ENCODE results near the gene DEPDC7.
"Not testable (repeated sequence)": the region's sequence is repeated elsewhere in the genome, so short reads cannot be mapped to it uniquely, and the experiment has no call there.

DEPDC7 gene

GRCh38 chr11:33015621-33016551, at the start of gene DEPDC7:
TSS of gene DEPDC7 (plus strand) at chr11:33015878. CDS start at chr11:33015956, 78 bp downstream.
- DNase-seq (ENCODE audit: extremely low spot score), result peak; percentile 88
- POLR2A ChIA-PET, result interaction anchor here (1.1 kb wide), 1 partner anchor 24 kb away, joined by 4 read pairs; the partner anchor contains the start of gene TCP11L1
- TF ChIP-seq, protein P1, sequence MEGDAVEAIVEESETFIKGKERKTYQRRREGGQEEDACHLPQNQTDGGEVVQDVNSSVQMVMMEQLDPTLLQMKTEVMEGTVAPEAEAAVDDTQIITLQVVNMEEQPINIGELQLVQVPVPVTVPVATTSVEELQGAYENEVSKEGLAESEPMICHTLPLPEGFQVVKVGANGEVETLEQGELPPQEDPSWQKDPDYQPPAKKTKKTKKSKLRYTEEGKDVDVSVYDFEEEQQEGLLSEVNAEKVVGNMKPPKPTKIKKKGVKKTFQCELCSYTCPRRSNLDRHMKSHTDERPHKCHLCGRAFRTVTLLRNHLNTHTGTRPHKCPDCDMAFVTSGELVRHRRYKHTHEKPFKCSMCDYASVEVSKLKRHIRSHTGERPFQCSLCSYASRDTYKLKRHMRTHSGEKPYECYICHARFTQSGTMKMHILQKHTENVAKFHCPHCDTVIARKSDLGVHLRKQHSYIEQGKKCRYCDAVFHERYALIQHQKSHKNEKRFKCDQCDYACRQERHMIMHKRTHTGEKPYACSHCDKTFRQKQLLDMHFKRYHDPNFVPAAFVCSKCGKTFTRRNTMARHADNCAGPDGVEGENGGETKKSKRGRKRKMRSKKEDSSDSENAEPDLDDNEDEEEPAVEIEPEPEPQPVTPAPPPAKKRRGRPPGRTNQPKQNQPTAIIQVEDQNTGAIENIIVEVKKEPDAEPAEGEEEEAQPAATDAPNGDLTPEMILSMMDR (IDR thresholded peaks at IDR 0.05; ENCODE audit: control extremely low read depth, extremely low read depth, low read depth, missing control alignments), result no peak
- CTCF ChIA-PET, result interaction anchor here (0.6 to 2.3 kb wide), 5 partner anchors 9 to 49 kb away, joined by 3 to 9 read pairs (median 5); no protein-coding TSS in a partner anchor

DNA sequence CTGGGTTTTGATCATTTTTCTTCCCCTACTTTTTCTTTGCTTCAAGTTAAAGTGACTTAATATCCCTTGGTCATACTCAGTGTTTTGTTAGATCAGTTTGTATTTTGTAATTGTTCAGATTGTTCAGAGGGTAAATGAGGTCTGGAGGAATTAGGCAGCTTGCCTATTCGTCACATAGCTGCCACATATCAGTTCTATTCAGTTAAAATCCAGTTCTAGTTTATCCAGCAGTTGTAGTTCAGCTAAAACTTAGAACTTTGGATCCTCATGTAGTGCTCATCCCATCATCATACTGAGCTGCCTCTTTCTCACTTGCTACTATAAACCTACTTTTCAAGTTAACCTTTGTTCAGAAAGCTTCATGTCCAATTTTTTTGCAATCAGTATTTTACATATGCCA, 47.1 kb upstream of the DEPDC7 start:
- CTCF ChIA-PET, result interaction anchor here (0.8 to 2.9 kb wide), 8 partner anchors 9 to 97 kb away, joined by 3 to 13 read pairs (median 4); no protein-coding TSS in a partner anchor
- POLR2A ChIA-PET, result no interaction called here
- TF ChIP-seq, protein P1 (IDR thresholded peaks at IDR 0.05; ENCODE audit: control extremely low read depth, extremely low read depth, low read depth, missing control alignments), result no peak
- no peak for DNase-seq (ENCODE audit: extremely low spot score)

DNA sequence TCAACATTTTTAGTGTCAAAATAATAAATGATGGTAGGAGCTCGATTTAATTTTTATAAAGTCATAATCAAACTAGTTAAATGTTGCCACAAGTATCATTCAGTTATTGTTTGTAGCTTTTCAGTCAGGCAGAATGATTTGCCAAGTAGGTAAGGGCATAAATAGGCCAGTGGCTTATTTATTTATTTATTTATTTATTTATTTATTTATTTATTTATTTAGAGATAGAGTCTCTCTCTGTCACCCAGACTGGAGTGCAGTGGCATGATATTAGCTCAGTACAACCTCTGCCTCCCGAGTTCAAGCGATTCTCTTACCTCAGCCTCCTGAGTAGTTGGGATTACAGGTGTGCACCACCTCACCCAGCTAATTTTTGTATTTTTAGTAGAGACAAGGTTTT, 43.4 kb upstream of the DEPDC7 start:
- DNase-seq (ENCODE audit: extremely low spot score); POLR2A ChIA-PET: not testable (repeated sequence)
- CTCF ChIA-PET, result interaction anchor here (0.8 kb wide), 1 partner anchor 106 kb away, joined by 3 read pairs; no protein-coding TSS in a partner anchor

DNA sequence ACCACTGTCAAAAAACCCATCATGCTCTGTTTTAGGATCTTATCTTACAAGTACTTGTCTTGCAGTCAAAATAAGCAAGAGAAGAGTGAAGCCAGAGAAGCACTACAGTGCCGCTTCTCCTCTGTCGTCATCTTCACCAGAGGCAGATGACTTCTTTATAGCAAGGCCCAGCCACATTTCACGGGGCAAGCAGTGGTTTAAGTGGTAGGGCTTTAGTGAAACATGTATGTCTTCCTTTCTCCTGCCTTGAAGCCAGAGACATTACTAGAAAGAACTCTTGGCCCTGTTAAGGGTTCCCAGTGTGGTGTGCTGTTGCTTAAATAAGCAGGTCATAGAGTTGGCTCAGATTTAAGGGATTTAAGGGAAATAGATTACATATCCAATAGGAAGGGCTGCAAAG, 42.9 kb upstream of the DEPDC7 start:
- POLR2A ChIA-PET, result no interaction called here
- TF ChIP-seq, protein P1 (IDR thresholded peaks at IDR 0.05; ENCODE audit: control extremely low read depth, extremely low read depth, low read depth, missing control alignments), result no peak
- CTCF ChIA-PET, result interaction anchor here (0.7 kb wide), 1 partner anchor 11 kb away, joined by 3 read pairs; no protein-coding TSS in a partner anchor
- no peak for DNase-seq (ENCODE audit: extremely low spot score)

- TF ChIP-seq, protein P1 (IDR thresholded peaks at IDR 0.05; ENCODE audit: control extremely low read depth, extremely low read depth, low read depth, missing control alignments), result no peak
- no peak for DNase-seq (ENCODE audit: extremely low spot score)
- POLR2A ChIA-PET, result no interaction called here
- CTCF ChIA-PET, result interaction anchor here (1.1 to 4.5 kb wide), 4 partner anchors 13 to 174 kb away, joined by 3 to 15 read pairs (median 4); no protein-coding TSS in a partner anchor
Measured at GRCh38 chr11:32982626-32983025, 33.1 kb upstream of the DEPDC7 start.

- ChIA-PET CTCF (interaction anchor here (0.8 to 4.5 kb wide), 7 partner anchors 8 to 174 kb away, joined by 3 to 15 read pairs (median 3); no protein-coding TSS in a partner anchor), POLR2A (no interaction called here)
- no peak for DNase-seq (ENCODE audit: extremely low spot score)
- TF ChIP-seq, protein P1 (IDR thresholded peaks at IDR 0.05; ENCODE audit: control extremely low read depth, extremely low read depth, low read depth, missing control alignments), result no peak
Measured at GRCh38 chr11:32983506-32983905, 32.2 kb upstream of the DEPDC7 start.

GRCh38 chr11:32985600-32985999, 30.1 kb upstream of the DEPDC7 start:
- TF ChIP-seq, protein P1 (IDR thresholded peaks at IDR 0.05; ENCODE audit: control extremely low read depth, extremely low read depth, low read depth, missing control alignments), result no peak
- ChIA-PET CTCF (no interaction called here), POLR2A (no interaction called here)
- no peak for DNase-seq (ENCODE audit: extremely low spot score)
